K562 (cell line): Measurements from ENCODE around the gene EHMT2. TPM values are rescaled to one million over a fixed set of nuclear protein-coding genes. Genes with fewer than 3 reads are reported as not detected.
A peak's percentile ranks its signal among the peaks of the same experiment; 100 is the strongest.

Experiments
- CHCHD3 ChIP-seq: fragments of 250-450 bp; sonication (Bioruptor Pico); IDR thresholded peaks from 2 replicates; pipeline ENCODE4 v2.1.2; 2022; ENCODE audit warnings: mild to moderate bottlenecking
- CREBBP ChIP-seq: IDR thresholded peaks from one replicate; pipeline ENCODE4 v1.6.1; 2012; ENCODE audit warnings: low read depth, mild to moderate bottlenecking, control low read depth, inconsistent platforms, low read length
- DPF2 ChIP-seq: fragments of 450-650 bp; IDR thresholded peaks from 2 replicates; pipeline ENCODE4 v1.6.1; 2016
- KDM5B ChIP-seq: fragments of 200-600 bp; sonication (generic); IDR thresholded peaks from 2 replicates; pipeline ENCODE4 v1.6.1; 2012; ENCODE audit warnings: low read depth, mild to moderate bottlenecking, moderate library complexity, low read length, control low read depth, inconsistent platforms; ENCODE audit not compliant: insufficient replicate concordance
- MTA1 ChIP-seq: fragments of 450-650 bp; IDR thresholded peaks from 2 replicates; pipeline ENCODE4 v1.6.1; 2017; ENCODE audit warnings: borderline replicate concordance
- SAFB2 ChIP-seq: fragments of 200-400 bp; formaldehyde crosslinking; IDR thresholded peaks from 2 replicates; pipeline ENCODE4 v1.6.1; 2018; ENCODE audit warnings: borderline replicate concordance, low read length, low read depth, moderate library complexity; ENCODE audit not compliant: severe bottlenecking
- SAP30 ChIP-seq: fragments of 200-600 bp; sonication (generic); IDR thresholded peaks from 2 replicates; pipeline ENCODE4 v1.6.1; 2012; ENCODE audit warnings: borderline replicate concordance, low read depth, mild to moderate bottlenecking, moderate library complexity, low read length, control low read depth, inconsistent platforms; ENCODE audit not compliant: insufficient read depth, poor library complexity, severe bottlenecking
- SMAD4 ChIP-seq: fragments of 250-450 bp; sonication (Bioruptor Pico); conservative IDR thresholded peaks from 2 replicates; pipeline ENCODE4 v1.8.0; 2021; ENCODE audit warnings: inconsistent platforms, mild to moderate bottlenecking, moderate library complexity
- STAT5A ChIP-seq: IDR thresholded peaks from 2 replicates; pipeline ENCODE4 v1.6.1; 2012; ENCODE audit warnings: low read length, inconsistent platforms, borderline replicate concordance
- ZBTB17 ChIP-seq: fragments of 450-650 bp; formaldehyde crosslinking; IDR thresholded peaks from 2 replicates; pipeline ENCODE4 v1.4.0; 2020; ENCODE audit warnings: mild to moderate bottlenecking
- ZFP30 ChIP-seq: fragments of 250-450 bp; sonication (Bioruptor Pico); IDR thresholded peaks from 2 replicates; pipeline ENCODE4 v1.8.0; 2022; ENCODE audit warnings: moderate library complexity, mild to moderate bottlenecking, inconsistent platforms, borderline replicate concordance
- ZNF274 ChIP-seq: IDR thresholded peaks from 2 replicates; pipeline ENCODE4 v1.6.1; 2011; ENCODE audit warnings: low read depth, mild to moderate bottlenecking, low read length, moderate library complexity, borderline replicate concordance
- ZNF561 ChIP-seq: fragments of 450-650 bp; formaldehyde crosslinking; conservative IDR thresholded peaks from 2 replicates; pipeline ENCODE4 v1.4.0; 2020; ENCODE audit warnings: mild to moderate bottlenecking, moderate library complexity
- polyA plus RNA-seq, 8 experiments: library from polyadenylated mRNA; depleted of rRNA in 4 of 8; stranded (reverse) in 5 of 8; unstranded in 3 of 8; fragments of >200 nt; fragmentation: Nextera tagmentation in 2 of 8; fragmentation: Illumina TruSeq in 1 of 8; extraction: Ambion mirVana in 2 of 8; extraction: Trizol in 1 of 8; gene quantifications; 2 replicates each; pipeline versions ENCODE4 v1.2.1 to v1.2.3, GENCODE V29; 2011 to 2014; ENCODE audit warnings: inconsistent platforms in 1 of 8, missing spikeins in 1 of 8
- total RNA-seq, 7 experiments: library from RNA; depleted of rRNA in 6 of 7; stranded (reverse); fragments of >200 nt in 6 of 7; fragmentation: Illumina TruSeq in 2 of 7; extraction: Trizol in 2 of 7; gene quantifications; 2 replicates each; pipeline versions ENCODE4 v1.2.1 to v1.2.3, GENCODE V29; 2011 to 2021; ENCODE audit warnings: low replicate concordance in 1 of 7
- TF ChIP-seq, protein P1 (sequence below), 2 experiments: fragments of 450-650 bp; IDR thresholded peaks; 2 replicates each; pipeline ENCODE4 v1.6.1; 2018; ENCODE audit warnings: mild to moderate bottlenecking in 2 of 2, low read depth in 1 of 2; ENCODE audit not compliant: partially characterized antibody in 2 of 2
- TF ChIP-seq, protein P2 (sequence below): fragments of 250-450 bp; sonication (Bioruptor Pico); IDR thresholded peaks from 2 replicates; pipeline ENCODE4 v1.8.0; 2022; ENCODE audit warnings: inconsistent platforms, mild to moderate bottlenecking, moderate library complexity, borderline replicate concordance
- TF ChIP-seq, protein P3 (sequence below), 2 experiments: fragments of 450-650 bp in 1 of 2; sonication (generic) in 1 of 2; formaldehyde crosslinking; conservative IDR thresholded peaks; 2 replicates each; pipeline versions ENCODE4 v1.4.0 to v1.8.1; 2020 to 2022; ENCODE audit warnings: mild to moderate bottlenecking in 1 of 2, missing genetic modification reagents in 1 of 2
- TF ChIP-seq, protein P4 (sequence below): fragments of 250-450 bp; sonication (Bioruptor Pico); IDR thresholded peaks from 2 replicates; pipeline ENCODE4 v1.5.0; 2022; ENCODE audit warnings: mild to moderate bottlenecking

EHMT2 gene
- total and polyA plus RNA-seq, 9 of the 15 experiments (the other 6 are each of a cell fraction or from before 2014, with no cell fraction given), result 2.1 to 63.8 (median 38.5) TPM

DNA sequence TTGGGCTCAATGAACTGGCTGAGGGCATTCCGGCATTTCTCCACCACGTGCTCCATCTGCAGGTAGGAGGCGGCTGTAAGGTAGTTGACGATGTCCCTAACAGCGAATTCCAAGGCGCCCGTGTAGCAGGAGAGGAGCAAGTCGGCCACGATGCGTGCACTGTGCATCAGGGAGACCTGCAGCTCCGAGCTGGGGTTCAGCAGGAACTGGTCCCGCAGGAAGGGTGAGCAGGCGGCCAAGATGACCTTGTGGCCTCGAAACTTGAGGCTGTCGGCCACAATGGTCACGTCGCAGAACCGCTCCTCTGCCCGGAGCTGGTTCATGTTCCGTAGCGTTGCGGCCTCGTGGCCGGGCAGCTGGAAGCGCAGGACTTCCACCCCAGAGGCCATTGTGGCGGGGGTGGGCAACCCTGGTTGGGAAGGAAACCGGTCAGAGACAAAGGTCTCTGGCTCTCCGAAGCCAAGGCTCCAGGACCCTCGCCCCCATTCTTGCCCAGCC, 3.5 kb upstream of the EHMT2 start (continued):
- TF ChIP-seq, protein P1, sequence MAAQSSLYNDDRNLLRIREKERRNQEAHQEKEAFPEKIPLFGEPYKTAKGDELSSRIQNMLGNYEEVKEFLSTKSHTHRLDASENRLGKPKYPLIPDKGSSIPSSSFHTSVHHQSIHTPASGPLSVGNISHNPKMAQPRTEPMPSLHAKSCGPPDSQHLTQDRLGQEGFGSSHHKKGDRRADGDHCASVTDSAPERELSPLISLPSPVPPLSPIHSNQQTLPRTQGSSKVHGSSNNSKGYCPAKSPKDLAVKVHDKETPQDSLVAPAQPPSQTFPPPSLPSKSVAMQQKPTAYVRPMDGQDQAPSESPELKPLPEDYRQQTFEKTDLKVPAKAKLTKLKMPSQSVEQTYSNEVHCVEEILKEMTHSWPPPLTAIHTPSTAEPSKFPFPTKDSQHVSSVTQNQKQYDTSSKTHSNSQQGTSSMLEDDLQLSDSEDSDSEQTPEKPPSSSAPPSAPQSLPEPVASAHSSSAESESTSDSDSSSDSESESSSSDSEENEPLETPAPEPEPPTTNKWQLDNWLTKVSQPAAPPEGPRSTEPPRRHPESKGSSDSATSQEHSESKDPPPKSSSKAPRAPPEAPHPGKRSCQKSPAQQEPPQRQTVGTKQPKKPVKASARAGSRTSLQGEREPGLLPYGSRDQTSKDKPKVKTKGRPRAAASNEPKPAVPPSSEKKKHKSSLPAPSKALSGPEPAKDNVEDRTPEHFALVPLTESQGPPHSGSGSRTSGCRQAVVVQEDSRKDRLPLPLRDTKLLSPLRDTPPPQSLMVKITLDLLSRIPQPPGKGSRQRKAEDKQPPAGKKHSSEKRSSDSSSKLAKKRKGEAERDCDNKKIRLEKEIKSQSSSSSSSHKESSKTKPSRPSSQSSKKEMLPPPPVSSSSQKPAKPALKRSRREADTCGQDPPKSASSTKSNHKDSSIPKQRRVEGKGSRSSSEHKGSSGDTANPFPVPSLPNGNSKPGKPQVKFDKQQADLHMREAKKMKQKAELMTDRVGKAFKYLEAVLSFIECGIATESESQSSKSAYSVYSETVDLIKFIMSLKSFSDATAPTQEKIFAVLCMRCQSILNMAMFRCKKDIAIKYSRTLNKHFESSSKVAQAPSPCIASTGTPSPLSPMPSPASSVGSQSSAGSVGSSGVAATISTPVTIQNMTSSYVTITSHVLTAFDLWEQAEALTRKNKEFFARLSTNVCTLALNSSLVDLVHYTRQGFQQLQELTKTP (IDR thresholded peaks at IDR 0.05; ENCODE audit: low read depth in 1 of 2, partially characterized antibody in 2 of 2), result no peak
- no peak for TF ChIP-seq SAP30
- TF ChIP-seq DPF2, result 0 out of 2 replicates have a peak, but pooled peaks have one; percentile 15
- TF ChIP-seq, protein P2, sequence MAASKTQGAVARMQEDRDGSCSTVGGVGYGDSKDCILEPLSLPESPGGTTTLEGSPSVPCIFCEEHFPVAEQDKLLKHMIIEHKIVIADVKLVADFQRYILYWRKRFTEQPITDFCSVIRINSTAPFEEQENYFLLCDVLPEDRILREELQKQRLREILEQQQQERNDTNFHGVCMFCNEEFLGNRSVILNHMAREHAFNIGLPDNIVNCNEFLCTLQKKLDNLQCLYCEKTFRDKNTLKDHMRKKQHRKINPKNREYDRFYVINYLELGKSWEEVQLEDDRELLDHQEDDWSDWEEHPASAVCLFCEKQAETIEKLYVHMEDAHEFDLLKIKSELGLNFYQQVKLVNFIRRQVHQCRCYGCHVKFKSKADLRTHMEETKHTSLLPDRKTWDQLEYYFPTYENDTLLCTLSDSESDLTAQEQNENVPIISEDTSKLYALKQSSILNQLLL, result no peak
- TF ChIP-seq SAFB2, result no peak
- TF ChIP-seq SMAD4, result peak; percentile 70
- no peak for TF ChIP-seq KDM5B
- peak; percentile 70; the same call in 1 of the 2 replicates for TF ChIP-seq ZBTB17 (CRISPR knock-in tag)
- no peak for TF ChIP-seq ZFP30 (CRISPR knock-in tag)
- no peak for TF ChIP-seq MTA1
- TF ChIP-seq, protein P3, sequence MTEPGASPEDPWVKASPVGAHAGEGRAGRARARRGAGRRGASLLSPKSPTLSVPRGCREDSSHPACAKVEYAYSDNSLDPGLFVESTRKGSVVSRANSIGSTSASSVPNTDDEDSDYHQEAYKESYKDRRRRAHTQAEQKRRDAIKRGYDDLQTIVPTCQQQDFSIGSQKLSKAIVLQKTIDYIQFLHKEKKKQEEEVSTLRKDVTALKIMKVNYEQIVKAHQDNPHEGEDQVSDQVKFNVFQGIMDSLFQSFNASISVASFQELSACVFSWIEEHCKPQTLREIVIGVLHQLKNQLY (CRISPR knock-in tag; conservative IDR thresholded peaks at IDR 0.05), result no peak
- no peak for TF ChIP-seq ZNF561 (CRISPR knock-in tag)
- TF ChIP-seq CREBBP, result no peak
- TF ChIP-seq STAT5A, result no peak
- TF ChIP-seq CHCHD3, result no peak
- TF ChIP-seq, protein P4, sequence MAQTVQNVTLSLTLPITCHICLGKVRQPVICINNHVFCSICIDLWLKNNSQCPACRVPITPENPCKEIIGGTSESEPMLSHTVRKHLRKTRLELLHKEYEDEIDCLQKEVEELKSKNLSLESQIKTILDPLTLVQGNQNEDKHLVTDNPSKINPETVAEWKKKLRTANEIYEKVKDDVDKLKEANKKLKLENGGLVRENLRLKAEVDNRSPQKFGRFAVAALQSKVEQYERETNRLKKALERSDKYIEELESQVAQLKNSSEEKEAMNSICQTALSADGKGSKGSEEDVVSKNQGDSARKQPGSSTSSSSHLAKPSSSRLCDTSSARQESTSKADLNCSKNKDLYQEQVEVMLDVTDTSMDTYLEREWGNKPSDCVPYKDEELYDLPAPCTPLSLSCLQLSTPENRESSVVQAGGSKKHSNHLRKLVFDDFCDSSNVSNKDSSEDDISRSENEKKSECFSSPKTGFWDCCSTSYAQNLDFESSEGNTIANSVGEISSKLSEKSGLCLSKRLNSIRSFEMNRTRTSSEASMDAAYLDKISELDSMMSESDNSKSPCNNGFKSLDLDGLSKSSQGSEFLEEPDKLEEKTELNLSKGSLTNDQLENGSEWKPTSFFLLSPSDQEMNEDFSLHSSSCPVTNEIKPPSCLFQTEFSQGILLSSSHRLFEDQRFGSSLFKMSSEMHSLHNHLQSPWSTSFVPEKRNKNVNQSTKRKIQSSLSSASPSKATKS (CRISPR knock-in tag), result no peak
- no peak for TF ChIP-seq ZNF274
